Fibroblast of skin of left biceps (primary cell): ENCODE data around the gene LRRC75A.
"Not testable (repeated sequence)": the region's sequence is repeated elsewhere in the genome, so short reads cannot be mapped to it uniquely, and the experiment has no call there.

ENCODE experiments used
- DNase-seq, 2 experiments: peaks; one replicate each; pipeline ENCODE4 v3.0.0-alpha.2; 2013; ENCODE audit warnings: low read depth in 2 of 2

LRRC75A gene

GRCh38 chr17:16472539-16472938, 19.5 kb downstream of the LRRC75A start:
- no peak for DNase-seq

DNA sequence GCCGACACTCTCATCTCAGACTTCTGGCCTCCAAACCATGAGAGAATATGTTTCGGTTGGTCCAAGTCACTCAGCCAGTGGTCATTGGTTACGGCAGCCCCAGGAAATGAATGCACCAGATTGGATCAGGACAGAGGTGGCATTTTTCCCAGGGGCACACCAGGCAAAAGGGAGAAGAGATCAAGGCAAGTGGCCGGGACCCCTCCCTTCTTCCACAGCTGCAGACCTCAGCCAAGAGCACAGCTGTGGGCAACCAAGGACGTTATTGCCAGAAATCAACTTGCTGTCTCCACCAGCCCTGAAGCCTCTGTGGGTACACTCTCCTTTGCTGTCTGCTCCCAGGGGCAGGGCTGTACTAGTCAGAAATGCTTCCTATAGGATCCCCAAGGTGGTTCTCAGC, 20.7 kb downstream of the LRRC75A start:
- DNase-seq, result no peak

DNA sequence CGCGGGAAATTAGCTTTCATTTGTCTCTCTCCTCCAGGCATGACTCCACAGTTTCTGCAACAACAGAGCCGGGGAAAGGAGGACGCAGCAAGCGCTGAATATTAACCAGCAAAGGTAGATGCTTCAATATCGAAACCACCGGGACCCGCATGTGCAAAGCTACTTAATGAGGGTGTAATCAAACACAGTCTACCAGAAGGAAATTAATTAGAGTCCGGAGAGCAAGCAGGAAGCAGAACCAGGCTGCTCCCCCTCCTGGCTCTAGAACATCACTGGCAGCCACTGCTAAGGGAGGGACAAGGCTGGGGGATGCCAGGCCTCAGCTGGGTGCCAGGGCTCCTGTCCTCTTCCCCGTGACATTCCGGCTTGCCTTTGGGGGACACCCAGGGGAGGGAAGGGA, 21.7 kb downstream of the LRRC75A start:
- DNase-seq, result no peak

DNA sequence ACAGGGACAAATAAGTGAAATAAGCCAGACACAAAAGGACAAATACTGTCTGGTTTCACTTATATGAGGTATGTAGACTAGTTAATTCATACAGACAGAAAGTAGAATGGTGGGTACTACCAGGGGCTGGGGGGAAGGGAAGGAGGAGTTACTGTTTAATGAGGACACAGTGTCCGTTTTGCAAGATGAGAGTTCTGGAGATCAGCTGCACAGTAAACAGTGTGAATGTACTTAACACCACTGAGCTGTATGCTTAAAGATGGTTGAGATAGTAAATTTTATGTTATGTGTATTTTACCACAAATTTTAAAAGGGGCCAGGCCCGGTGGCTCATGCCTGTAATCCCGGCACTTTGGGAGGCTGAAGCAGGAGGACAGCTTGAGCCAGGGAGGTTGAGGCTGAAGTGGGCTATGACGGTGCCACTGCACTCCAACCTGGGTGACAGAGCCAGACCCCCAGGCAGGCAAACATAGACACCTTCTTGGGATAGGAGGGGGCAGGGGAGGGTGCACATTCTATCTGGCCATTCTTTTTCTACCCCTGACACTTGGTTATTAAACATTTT, 23.5 kb downstream of the LRRC75A start:
- DNase-seq, result no peak

- no peak for DNase-seq
Observed at GRCh38 chr17:16467886-16468285, 24.1 kb downstream of the LRRC75A start.

GRCh38 chr17:16467044-16467443, 24.9 kb downstream of the LRRC75A start:
- DNase-seq, result no peak

DNA sequence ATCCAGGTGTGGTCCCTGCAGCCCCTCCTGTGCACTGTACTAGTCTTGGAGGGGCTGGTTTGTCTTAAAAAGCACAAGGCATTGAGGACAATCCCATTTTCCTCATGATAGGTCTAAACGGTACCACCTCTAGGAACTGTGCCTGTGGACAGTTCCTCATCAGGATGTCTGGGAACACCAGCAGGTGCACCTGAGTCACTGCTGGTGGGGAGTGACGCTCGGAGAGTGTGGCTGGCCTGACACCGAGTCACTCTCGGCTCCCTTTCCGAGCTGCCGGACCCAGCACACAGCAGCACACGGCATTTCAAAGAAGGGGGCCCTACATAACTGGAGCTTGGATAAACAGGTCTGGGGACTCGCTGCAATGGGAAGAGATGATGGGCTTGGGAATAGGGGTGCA, 25.6 kb downstream of the LRRC75A start:
- DNase-seq, result no peak

DNA sequence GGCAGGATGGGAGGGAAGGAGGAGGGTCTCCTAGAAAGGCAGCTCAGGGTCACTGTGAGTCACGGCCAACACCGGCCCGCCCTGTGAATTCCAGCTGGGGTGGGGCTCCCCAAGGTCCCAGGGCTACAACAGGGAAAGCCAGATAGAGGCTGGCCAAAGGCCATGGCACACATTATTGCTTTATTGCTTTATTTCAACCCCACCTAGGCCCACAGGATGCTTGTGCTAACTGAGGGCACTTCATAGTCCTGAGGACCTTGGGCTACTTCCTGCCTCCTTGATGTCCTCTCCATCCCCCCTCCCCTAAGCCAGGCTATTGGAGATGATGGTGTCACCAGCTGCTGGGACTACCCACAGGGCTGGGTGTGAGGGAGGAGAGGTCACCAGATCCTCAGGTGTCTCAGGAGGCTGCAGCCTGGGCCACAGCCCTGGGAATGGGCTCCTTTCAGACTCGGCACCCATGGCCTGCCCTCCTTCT, 26.1 kb downstream of the LRRC75A start:
- DNase-seq, result no peak

- no peak for DNase-seq
Observed at GRCh38 chr17:16465052-16465312, 27.0 kb downstream of the LRRC75A start.

DNA sequence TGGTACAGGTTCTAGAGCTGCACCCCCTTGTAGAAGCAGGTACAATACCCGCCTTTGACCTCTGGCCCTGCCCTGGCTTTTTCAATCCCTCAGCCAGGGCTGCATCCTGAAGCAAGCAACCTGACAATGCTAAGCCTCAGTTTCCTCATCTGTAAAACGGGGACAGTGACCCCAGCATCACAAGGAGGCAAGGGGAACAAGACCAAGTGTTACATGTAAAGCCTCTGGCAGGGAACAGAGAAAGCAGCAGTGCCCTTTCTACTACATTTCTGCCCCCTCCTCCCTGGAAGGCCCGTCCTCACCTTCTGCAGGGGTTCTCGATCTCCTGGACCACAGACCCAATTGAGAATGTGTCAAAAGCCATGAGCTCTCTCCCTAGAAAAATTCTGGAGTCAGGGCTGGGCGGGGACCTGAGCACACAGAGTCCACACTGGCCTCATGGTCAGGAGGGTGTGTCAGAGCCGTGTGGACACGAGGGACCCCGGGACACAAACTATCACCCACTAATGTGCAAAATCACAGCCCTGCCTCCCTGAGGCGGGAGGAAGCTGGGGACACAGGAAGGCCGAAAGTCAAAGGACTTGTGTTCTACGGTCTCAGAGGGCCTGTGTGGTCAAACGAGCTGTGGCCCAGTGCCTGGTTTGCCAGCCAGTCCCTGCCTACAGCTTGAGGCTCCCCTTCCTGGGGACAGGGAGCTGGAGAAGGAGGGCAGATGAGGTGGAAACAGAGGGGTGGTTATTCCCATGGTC, 27.5 kb downstream of the LRRC75A start:
- no peak for DNase-seq

DNA sequence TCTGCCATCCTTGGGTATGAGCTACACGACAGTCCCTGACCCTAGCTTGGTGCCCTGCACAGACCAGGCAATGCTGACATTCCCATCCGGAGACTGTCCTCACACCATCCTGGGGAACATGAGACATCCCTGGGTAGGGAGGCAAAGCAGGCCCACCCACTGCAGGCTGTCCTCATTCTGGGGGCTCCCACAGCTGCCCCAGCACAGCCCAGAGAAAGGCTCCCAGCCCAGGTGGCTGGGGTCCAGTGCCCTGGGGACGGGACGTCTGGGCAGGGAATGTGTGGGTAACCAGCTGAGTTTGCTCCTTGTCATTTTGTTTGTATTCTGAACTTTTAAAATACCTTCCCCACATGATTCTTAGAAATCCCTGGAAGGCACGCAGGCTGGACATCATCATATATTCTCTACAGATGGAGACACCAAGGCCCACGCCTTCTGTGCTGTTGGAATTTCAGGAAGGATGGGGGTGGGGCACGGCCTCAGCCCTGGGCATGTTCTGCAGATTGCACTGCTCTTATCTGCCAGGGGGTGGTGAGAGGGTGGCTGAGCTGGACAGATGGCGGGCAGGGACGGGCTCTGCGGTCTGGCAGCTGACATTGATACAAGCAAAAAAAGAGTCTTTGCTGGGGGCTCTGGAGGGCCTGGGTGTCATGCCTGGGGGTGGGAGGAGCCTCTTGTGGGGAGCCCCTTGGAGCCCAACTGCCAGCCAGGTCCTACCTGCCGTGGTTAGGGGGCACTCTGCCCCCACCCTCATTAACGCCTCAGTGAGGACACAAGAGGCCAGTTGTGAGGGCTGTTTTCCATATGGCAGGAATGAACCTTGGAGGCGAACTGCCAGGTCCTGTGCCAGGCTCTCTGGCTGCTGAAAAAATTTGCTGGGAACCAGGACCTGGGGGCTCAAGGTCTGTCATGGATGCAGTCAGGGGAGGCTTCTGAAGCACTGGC, 28.4 kb downstream of the LRRC75A start:
- no peak for DNase-seq

- no peak for DNase-seq
Observed at GRCh38 chr17:16462070-16462864, 29.7 kb downstream of the LRRC75A start.

- no peak for DNase-seq
Observed at GRCh38 chr17:16461606-16461866, 30.5 kb downstream of the LRRC75A start.

GRCh38 chr17:16460796-16461605, 31.0 kb downstream of the LRRC75A start:
- no peak for DNase-seq

GRCh38 chr17:16459855-16460550, 32.0 kb downstream of the LRRC75A start:
- no peak for DNase-seq

DNA sequence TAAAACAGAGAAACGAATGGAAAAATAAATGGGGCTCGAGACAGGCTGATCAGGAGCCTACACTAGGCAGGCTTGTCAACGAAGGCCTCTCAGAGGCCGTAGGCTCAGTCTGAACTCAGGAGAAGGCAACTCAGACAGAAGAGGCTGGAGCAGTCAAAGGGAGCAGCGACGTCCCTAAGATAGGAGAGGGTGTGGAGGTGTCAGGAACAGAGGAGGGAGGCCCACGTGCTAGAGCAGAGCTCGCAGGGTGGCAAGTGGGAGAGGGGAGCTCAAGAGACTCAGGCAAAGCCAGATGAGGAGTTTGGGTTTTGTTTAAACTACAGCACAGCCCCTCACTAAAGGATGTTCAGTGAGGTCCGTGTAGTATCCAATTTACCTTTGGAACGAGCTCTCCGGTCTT, 32.7 kb downstream of the LRRC75A start:
- no peak for DNase-seq

- DNase-seq, result no peak
Observed at GRCh38 chr17:16456742-16457316, 35.2 kb downstream of the LRRC75A start.

- DNase-seq, result no peak
Observed at GRCh38 chr17:16455997-16456741, 35.8 kb downstream of the LRRC75A start.

DNA sequence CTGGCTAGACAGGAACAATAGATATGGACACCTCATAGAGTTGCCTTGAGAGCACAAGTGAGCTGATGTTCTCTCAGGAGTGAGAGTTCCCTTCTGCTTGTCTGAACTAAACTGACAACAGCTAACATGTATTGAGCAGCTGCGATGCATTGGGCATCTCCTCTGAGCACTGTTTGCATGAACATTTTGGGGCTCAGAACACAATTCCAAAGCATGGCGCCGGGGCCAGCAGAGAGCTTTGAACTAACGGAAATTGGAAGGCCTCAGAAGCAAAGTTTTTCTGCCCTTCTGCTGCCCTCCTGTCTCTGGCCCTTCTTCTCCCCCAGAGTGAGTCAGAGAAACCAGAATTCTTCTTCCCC, 38.5 kb downstream of the LRRC75A start:
- DNase-seq, result no peak

DNA sequence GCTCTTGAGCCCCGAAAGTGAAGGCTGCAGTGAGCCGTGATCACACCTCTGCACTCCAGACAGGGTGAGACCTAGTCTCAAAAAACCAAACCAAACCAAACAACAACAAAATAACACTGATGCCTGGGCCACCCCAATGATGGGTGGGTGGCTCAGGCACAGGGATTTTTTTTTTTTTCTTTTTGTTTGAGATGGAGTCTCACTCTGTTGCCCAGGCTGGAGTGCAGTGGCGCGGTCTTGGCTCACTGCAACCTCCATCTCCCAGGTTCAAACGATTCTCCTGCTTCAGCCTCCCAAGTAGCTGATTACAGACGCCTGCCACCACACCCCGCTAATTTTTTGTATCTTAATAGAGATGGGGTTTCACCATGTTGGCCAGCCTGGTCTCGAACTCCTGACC, 39.7 kb downstream of the LRRC75A start:
- not testable (repeated sequence) for DNase-seq
